Fibroblast of the aortic adventitia (primary cell): ENCODE data around the gene ELK4. TPM values are rescaled to one million over a fixed set of nuclear protein-coding genes. Genes with fewer than 3 reads are reported as not detected.

Source experiments
- DNase-seq: peaks from one replicate; pipeline ENCODE4 v3.0.0-alpha.2; 2010; ENCODE audit warnings: low read depth
- H3K4me3 ChIP-seq: 2 replicates; pipeline ENCODE4 v1.5.1; 2011; ENCODE audit warnings: low read depth, mild to moderate bottlenecking, control low read depth, low read length, moderate library complexity
- total RNA-seq: library from RNA; depleted of rRNA; stranded (reverse); fragments of >200 nt; gene quantifications from 2 replicates; pipeline ENCODE4 v1.2.3, GENCODE V29; 2012; ENCODE audit warnings: low replicate concordance
- TF ChIP-seq, protein P1 (sequence below): IDR thresholded peaks from 2 replicates; pipeline ENCODE4 v1.5.1; 2011; ENCODE audit warnings: mild to moderate bottlenecking, low read length, control low read depth, inconsistent platforms; ENCODE audit not compliant: insufficient read depth

Gene ELK4
- total RNA-seq, 1 donor: 40.9 TPM

DNA sequence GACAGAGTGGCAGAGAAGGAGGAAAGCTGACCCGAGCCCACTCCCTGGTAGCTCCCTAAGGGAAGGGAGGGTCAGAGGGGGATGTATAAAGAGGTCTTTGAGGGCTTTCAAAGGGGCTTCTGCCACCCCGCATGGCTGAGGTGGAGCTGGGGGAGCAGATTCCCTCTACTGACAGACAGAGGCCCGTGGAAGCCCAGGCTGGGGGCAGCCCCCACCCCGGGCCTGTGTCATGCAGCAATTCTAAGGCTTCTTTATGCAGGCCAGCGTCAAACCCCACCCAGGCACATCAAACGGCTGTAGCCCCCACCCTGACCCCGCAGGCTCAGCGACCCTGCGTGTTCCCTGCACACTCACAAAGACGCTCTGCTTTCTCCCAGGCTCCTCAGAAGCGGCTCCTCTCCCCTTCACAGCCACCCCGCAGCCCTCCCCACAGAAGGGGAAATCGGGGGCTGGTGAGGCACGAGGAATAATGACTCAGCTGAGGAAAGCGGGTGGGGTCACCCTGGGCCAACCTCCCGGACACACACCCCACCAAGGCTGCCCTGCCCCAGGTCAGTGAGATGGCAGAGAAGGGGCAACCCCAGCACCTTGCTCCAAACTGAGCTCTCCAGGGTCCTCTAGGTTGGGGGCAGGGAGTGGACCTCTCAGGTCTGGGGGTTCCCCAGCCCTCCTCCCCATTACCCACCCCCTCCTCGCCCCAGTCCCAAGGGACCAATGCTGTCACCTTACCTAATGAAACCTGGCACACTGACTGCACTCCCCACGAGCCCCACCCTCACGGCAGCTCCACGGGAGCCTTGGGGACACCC is 37.7 kb upstream of the ELK4 start:
- TF ChIP-seq, protein P1, sequence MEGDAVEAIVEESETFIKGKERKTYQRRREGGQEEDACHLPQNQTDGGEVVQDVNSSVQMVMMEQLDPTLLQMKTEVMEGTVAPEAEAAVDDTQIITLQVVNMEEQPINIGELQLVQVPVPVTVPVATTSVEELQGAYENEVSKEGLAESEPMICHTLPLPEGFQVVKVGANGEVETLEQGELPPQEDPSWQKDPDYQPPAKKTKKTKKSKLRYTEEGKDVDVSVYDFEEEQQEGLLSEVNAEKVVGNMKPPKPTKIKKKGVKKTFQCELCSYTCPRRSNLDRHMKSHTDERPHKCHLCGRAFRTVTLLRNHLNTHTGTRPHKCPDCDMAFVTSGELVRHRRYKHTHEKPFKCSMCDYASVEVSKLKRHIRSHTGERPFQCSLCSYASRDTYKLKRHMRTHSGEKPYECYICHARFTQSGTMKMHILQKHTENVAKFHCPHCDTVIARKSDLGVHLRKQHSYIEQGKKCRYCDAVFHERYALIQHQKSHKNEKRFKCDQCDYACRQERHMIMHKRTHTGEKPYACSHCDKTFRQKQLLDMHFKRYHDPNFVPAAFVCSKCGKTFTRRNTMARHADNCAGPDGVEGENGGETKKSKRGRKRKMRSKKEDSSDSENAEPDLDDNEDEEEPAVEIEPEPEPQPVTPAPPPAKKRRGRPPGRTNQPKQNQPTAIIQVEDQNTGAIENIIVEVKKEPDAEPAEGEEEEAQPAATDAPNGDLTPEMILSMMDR: no peak

GRCh38 chr1:205668951-205669340 is 37.1 kb upstream of the ELK4 start:
- TF ChIP-seq, protein P1: no peak
- no peak for DNase-seq
- no peak overlapping the region for H3K4me3 ChIP-seq

More for the DNA sequence above, 37.7 kb upstream of the ELK4 start:
- DNase-seq: no peak
- H3K4me3 ChIP-seq: no peak overlapping the region

DNA sequence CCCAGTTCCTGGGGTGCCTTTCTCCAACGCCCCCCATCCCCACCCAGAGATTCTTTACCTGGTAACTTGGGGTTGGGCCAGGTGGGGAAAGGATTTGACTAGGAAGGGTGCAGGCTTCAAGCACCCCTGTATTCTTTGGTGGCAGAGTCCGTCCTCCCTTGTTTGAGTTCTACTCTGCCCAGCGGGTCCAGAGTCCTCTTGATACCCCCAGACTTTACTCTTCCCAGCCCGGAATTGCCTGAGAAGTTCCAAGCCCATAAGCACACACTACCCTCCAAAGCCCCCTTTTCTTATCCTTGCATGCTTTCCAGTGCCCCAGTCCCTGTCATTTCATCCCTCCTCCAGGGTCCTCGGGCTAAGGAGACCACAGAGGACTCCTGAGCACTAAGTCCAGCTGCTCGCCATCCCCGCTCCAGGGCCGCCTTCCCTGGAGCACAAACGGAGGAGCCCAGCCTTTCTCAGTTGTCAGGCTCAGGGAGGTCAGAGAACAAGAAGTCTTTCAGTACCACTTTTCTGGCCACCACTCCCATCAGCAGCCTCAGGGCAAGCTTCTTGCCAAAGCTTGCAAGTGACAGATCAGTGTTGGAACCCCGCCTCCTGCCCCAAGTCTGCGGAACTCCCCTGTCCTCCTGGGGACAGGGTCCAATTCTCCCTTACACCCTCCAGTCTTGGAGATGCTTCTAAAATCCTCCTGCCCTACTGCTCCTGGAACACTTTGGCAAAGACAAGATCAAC is 36.3 kb upstream of the ELK4 start:
- TF ChIP-seq, protein P1: no peak
- DNase-seq: no peak
- H3K4me3 ChIP-seq: no peak overlapping the region

DNA sequence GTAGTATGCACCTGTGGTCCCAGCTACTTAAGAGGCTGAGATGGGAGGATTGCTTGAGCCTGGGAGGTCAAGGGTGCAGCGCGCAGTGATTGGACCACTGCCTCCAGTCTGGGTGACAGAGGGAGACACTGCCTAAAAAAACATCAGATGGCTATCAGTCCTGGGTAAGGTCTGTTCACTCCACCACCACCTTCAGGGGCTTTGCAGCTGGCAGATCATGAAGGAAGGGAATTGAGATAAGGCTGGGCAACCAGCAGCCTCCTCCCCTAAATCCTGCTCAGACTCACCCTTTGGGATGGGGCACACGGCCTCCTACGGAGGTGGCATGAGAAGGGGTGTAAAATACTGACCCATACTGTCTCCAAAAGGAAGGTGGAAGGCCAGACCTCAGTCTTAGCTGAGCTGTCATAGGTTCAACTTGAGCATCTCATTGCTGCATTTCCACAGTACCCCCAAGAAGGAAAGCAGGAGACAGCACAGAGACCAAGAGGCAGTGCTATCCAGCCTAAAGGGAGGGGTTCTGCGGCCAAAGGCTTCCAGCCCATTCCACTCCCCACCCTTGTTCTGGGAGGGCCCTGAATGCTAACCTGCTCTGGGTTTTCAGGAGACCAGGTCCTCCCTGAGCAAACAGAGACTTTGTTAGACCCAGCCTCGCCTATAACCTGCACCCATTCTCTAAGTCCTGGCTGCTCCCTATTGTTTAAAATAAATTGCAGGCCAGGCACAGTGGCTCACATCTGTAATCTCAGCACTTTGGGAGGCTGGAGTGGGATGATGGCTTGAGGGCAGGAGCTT is 34.8 kb upstream of the ELK4 start:
- no peak for DNase-seq
- TF ChIP-seq, protein P1: no peak

GRCh38 chr1:205665201-205666045 is 33.6 kb upstream of the ELK4 start:
- TF ChIP-seq, protein P1: no peak
- DNase-seq: no peak
- no peak overlapping the region for H3K4me3 ChIP-seq

More for the DNA sequence above, 34.8 kb upstream of the ELK4 start:
- no peak overlapping the region for H3K4me3 ChIP-seq
